Esophagus muscularis mucosa (tissue), 4 donors: ENCODE data around the gene MAP3K10. TPM values are rescaled to one million over a fixed set of nuclear protein-coding genes. Genes with fewer than 3 reads are reported as not detected.

Experiments
- DNase-seq: peaks from one replicate; pipeline ENCODE4 v3.0.0-alpha.2; 2017; ENCODE audit errors: extremely low spot score
- H3K27ac ChIP-seq, 4 donors: fragments of 200-600 bp; sonication (generic); replicated peaks in 1 of 4; 1 replicate in 3 of 4; 2 replicates in 1 of 4; pipeline ENCODE4 v1.5.1; 2016 to 2019; ENCODE audit warnings: mild to moderate bottlenecking in 1 of 4
- H3K27me3 ChIP-seq, 4 donors: fragments of 200-600 bp; sonication (generic); one replicate each; pipeline versions ENCODE4 v1.5.1 to v1.6.0; 2016 to 2019
- H3K36me3 ChIP-seq, 4 donors: fragments of 200-600 bp; sonication (generic); one replicate each; pipeline ENCODE4 v1.5.1; 2016 to 2019
- H3K4me1 ChIP-seq, 4 donors: fragments of 200-600 bp; sonication (generic); one replicate each; pipeline ENCODE4 v1.5.1; 2016 to 2019
- H3K4me3 ChIP-seq, 4 donors: fragments of 200-600 bp; sonication (generic); 1 replicate in 2 of 4; 2 replicates in 2 of 4; pipeline ENCODE4 v1.5.1; 2016 to 2019; ENCODE audit warnings: mild to moderate bottlenecking in 4 of 4, moderate library complexity in 1 of 4
- H3K9me3 ChIP-seq, 4 donors: fragments of 200-600 bp; sonication (generic); 1 replicate in 3 of 4; 2 replicates in 1 of 4; pipeline ENCODE4 v1.5.1; 2016 to 2019
- CTCF ChIP-seq, 3 experiments: fragments of 200-600 bp in 2 of 3; fragments of 450-650 bp in 1 of 3; sonication (generic) in 2 of 3; IDR thresholded peaks; one replicate each; pipeline ENCODE4 v1.5.1; 2017 to 2019; ENCODE audit warnings: antibody characterized with exemption in 3 of 3, mild to moderate bottlenecking in 2 of 3, moderate library complexity in 1 of 3
- EP300 ChIP-seq: sonication (generic); formaldehyde crosslinking; IDR thresholded peaks from one replicate; pipeline ENCODE4 v1.6.1; 2017; ENCODE audit warnings: antibody characterized with exemption
- POLR2A ChIP-seq: fragments of 450-650 bp; IDR thresholded peaks from one replicate; pipeline ENCODE4 v1.6.1; 2017; ENCODE audit warnings: antibody characterized with exemption, moderate library complexity, mild to moderate bottlenecking, low read depth
- POLR2AphosphoS5 ChIP-seq, 2 donors: sonication (generic); formaldehyde crosslinking; IDR thresholded peaks; one replicate each; pipeline ENCODE4 v1.6.1; 2017; ENCODE audit warnings: antibody characterized with exemption in 2 of 2
- WGBS: methylation state at CpG from one replicate; pipeline ENCODE4 v1.1.5; 2018; 5-methylcytosine and 5-hydroxymethylcytosine counted together
- intact Hi-C: fragments of 100-400 bp; cut with DNase I; formaldehyde crosslinking; loops from one replicate; pipeline ENCODE4 v1.15.1; 2023
- total RNA-seq, 4 donors: library from RNA; depleted of rRNA; stranded (reverse); fragments of >200 nt; gene quantifications; one replicate each; pipeline versions ENCODE4 v1.1.0 to v1.2.1, GENCODE V29; 2016

The MAP3K10 gene
- total RNA-seq, 4 donors from 2014 or later = 10.1 to 25.9 (median 20.8) TPM

- H3K4me1 ChIP-seq = peaks cover 13 to 18% (median 18%) of the 10 kb centered on the region in 4 donors
- H3K9me3 ChIP-seq = no peaks in the 10 kb centered on the region
- no peaks in the 10 kb centered on the region for H3K27me3 ChIP-seq
- TF ChIP-seq CTCF (IDR thresholded peaks at IDR 0.05) = no peak
- TF ChIP-seq EP300 = no peak
- TF ChIP-seq POLR2AphosphoS5 (IDR thresholded peaks at IDR 0.05) = no peak
- no peak for TF ChIP-seq POLR2A
- no peak overlapping the region for H3K27ac ChIP-seq
- DNase-seq = no peak
- 93% methylated on average over 3 of the region's 30 CpGs for WGBS
- peaks cover 63 to 81% (median 77%) of the 10 kb centered on the region in 4 donors for H3K36me3 ChIP-seq
- intact Hi-C loops = no loop called here
- H3K4me3 ChIP-seq = no peak overlapping the region
Observed at GRCh38 chr19:40235238-40236025, 44.2 kb downstream of the MAP3K10 start.

GRCh38 chr19:40236026-40236355 lies 44.8 kb downstream of the MAP3K10 start:
- DNase-seq = no peak
- no peak overlapping the region for H3K27ac ChIP-seq
- 90% methylated on average over 7 of the region's 9 CpGs for WGBS
- H3K4me1 ChIP-seq = peaks cover 13 to 18% (median 18%) of the 10 kb centered on the region in 4 donors
- H3K4me3 ChIP-seq = no peak overlapping the region
- TF ChIP-seq POLR2A (no peak), CTCF (IDR thresholded peaks at IDR 0.05) (no peak), EP300 (no peak), POLR2AphosphoS5 (IDR thresholded peaks at IDR 0.05) (no peak)
- H3K27me3 ChIP-seq = no peaks in the 10 kb centered on the region
- intact Hi-C loops = no loop called here
- no peaks in the 10 kb centered on the region for H3K9me3 ChIP-seq
- H3K36me3 ChIP-seq = peaks cover 64 to 86% (median 83%) of the 10 kb centered on the region in 4 donors

GRCh38 chr19:40236366-40236765 lies 45.1 kb downstream of the MAP3K10 start:
- Histone ChIP-seq H3K27me3 (no peaks in the 10 kb centered on the region), H3K27ac (no peak overlapping the region), H3K36me3 (peaks cover 65 to 90% (median 87%) of the 10 kb centered on the region in 4 donors), H3K4me3 (no peak overlapping the region), H3K4me1 (peaks cover 11 to 21% (median 17%) of the 10 kb centered on the region in 4 donors), H3K9me3 (no peaks in the 10 kb centered on the region)
- TF ChIP-seq POLR2AphosphoS5 (IDR thresholded peaks at IDR 0.05) (no peak), EP300 (no peak), POLR2A (no peak), CTCF (IDR thresholded peaks at IDR 0.05) (no peak)
- no peak for DNase-seq
- intact Hi-C loops = no loop called here
- 98% methylated on average over 6 of the region's 6 CpGs for WGBS

GRCh38 chr19:40237791-40238190 lies 46.6 kb downstream of the MAP3K10 start:
- Histone ChIP-seq H3K27me3 (no peaks in the 10 kb centered on the region), H3K27ac (no peak overlapping the region), H3K9me3 (no peaks in the 10 kb centered on the region), H3K4me3 (no peak overlapping the region), H3K4me1 (peaks cover 9 to 21% (median 16%) of the 10 kb centered on the region in 4 donors), H3K36me3 (peaks cover 74 to 98% (median 93%) of the 10 kb centered on the region in 4 donors)
- DNase-seq = no peak
- intact Hi-C loops = no loop called here
- 90% methylated on average over 13 of the region's 14 CpGs for WGBS
- TF ChIP-seq CTCF (IDR thresholded peaks at IDR 0.05) = no peak
- no peak for TF ChIP-seq POLR2AphosphoS5 (IDR thresholded peaks at IDR 0.05)
- no peak for TF ChIP-seq POLR2A
- no peak for TF ChIP-seq EP300

- H3K4me3 ChIP-seq = no peak overlapping the region
- peaks cover 70 to 88% (median 83%) of the 10 kb centered on the region in 4 donors for H3K36me3 ChIP-seq
- intact Hi-C loops = no loop called here
- H3K4me1 ChIP-seq = peaks cover 14 to 24% (median 20%) of the 10 kb centered on the region in 4 donors
- WGBS = 94% methylated on average over 7 of the region's 9 CpGs
- DNase-seq = no peak
- TF ChIP-seq POLR2A (no peak), CTCF (IDR thresholded peaks at IDR 0.05) (no peak), POLR2AphosphoS5 (IDR thresholded peaks at IDR 0.05) (no peak), EP300 (no peak)
- no peak overlapping the region for H3K27ac ChIP-seq
- no peaks in the 10 kb centered on the region for H3K27me3 ChIP-seq
- H3K9me3 ChIP-seq = no peaks in the 10 kb centered on the region
Observed at GRCh38 chr19:40238775-40239174, 47.5 kb downstream of the MAP3K10 start.
